Kidney glomerular epithelial cell (primary cell): Measurements from ENCODE around the gene ETV6.
"Not testable (repeated sequence)": the region's sequence is repeated elsewhere in the genome, so short reads cannot be mapped to it uniquely, and the experiment has no call there.

Source experiments
- DNase-seq: peaks from one replicate; lab custom pipeline; 2025; lab: John Stamatoyannopoulos, UW

Gene ETV6

GRCh38 chr12:11649413-11650285 lies at the start of gene ETV6:
TSS of gene ETV6 (plus strand) at chr12:11649674. CDS start at chr12:11650128, 454 bp downstream.
- DNase-seq: peak; percentile 75

- DNase-seq: no peak
Measured at GRCh38 chr12:11600199-11600598, 49.3 kb upstream of the ETV6 start.

GRCh38 chr12:11601647-11602046 lies 47.8 kb upstream of the ETV6 start:
- DNase-seq: no peak

GRCh38 chr12:11607313-11608081 lies 42.0 kb upstream of the ETV6 start:
- no peak for DNase-seq

GRCh38 chr12:11609045-11609444 lies 40.4 kb upstream of the ETV6 start:
- no peak for DNase-seq

GRCh38 chr12:11615481-11615880 lies 34.0 kb upstream of the ETV6 start:
- no peak for DNase-seq

GRCh38 chr12:11618046-11618445 lies 31.4 kb upstream of the ETV6 start:
- DNase-seq: no peak

- no peak for DNase-seq
Measured at GRCh38 chr12:11621797-11622423, 27.6 kb upstream of the ETV6 start.

GRCh38 chr12:11622876-11623281 lies 26.6 kb upstream of the ETV6 start:
- no peak for DNase-seq

GRCh38 chr12:11623382-11623781 lies 26.1 kb upstream of the ETV6 start:
- DNase-seq: no peak

- DNase-seq: no peak
Measured at GRCh38 chr12:11624116-11624515, 25.4 kb upstream of the ETV6 start.

- not testable (repeated sequence) for DNase-seq
Measured at GRCh38 chr12:11627709-11628108, 21.8 kb upstream of the ETV6 start.

- DNase-seq: no peak
Measured at GRCh38 chr12:11628353-11628752, 21.1 kb upstream of the ETV6 start.

- DNase-seq: no peak
Measured at GRCh38 chr12:11630046-11630706, 19.3 kb upstream of the ETV6 start.

- no peak for DNase-seq
Measured at GRCh38 chr12:11631288-11631687, 18.2 kb upstream of the ETV6 start.

- DNase-seq: not testable (repeated sequence)
Measured at GRCh38 chr12:11631881-11632280, 17.6 kb upstream of the ETV6 start.

- peak; percentile 96 for DNase-seq
Measured at GRCh38 chr12:11633968-11634367, 15.5 kb upstream of the ETV6 start.

- no peak for DNase-seq
Measured at GRCh38 chr12:11635341-11635740, 14.1 kb upstream of the ETV6 start.

- DNase-seq: no peak
Measured at GRCh38 chr12:11638315-11638916, 11.1 kb upstream of the ETV6 start.

- no peak for DNase-seq
Measured at GRCh38 chr12:11639454-11639853, 10.0 kb upstream of the ETV6 start.

GRCh38 chr12:11641522-11641921 lies 8.0 kb upstream of the ETV6 start:
- DNase-seq: no peak

GRCh38 chr12:11642785-11643184 lies 6.7 kb upstream of the ETV6 start:
- no peak for DNase-seq
